MCF 10A (cell line): ENCODE data around the gene FAF2. TPM values are rescaled to one million over a fixed set of nuclear protein-coding genes. Genes with fewer than 3 reads are reported as not detected.

Experiments
- BruUV-seq: library from RNA; stranded (reverse); fragments of 400-500 nt; replicated peaks from 2 replicates; lab custom pipeline; 2021; lab: Mats Ljungman, UMichigan
- CTCF ChIA-PET: fragments of 300-600 bp; sonication (Branson Sonifier 250); formaldehyde crosslinking; extraction: SDS; loops from one replicate; lab custom pipeline; 2021; ENCODE audit warnings: antibody characterized with exemption, inconsistent platforms; lab: Yijun Ruan, JAX
- POLR2A ChIA-PET: fragments of 300-600, 350-650 bp; sonication (Branson Sonifier 250); formaldehyde crosslinking; extraction: SDS; loops from one replicate; lab custom pipeline; 2020; ENCODE audit warnings: antibody characterized with exemption, inconsistent platforms; lab: Yijun Ruan, JAX
- DNase-seq: peaks from one replicate; pipeline ENCODE4 v3.0.0-alpha.2; 2018; ENCODE audit not compliant: unreplicated experiment
- H3K27ac Mint-ChIP-seq: one replicate; pipeline ENCODE4 v1.8.0; 2022; ENCODE audit warnings: mild to moderate bottlenecking, low read depth, mixed read lengths; ENCODE audit not compliant: unreplicated experiment
- H3K27me3 Mint-ChIP-seq: one replicate; pipeline ENCODE4 v1.8.0; 2022; ENCODE audit warnings: mixed read lengths; ENCODE audit not compliant: insufficient read depth, unreplicated experiment
- H3K36me3 Mint-ChIP-seq: one replicate; pipeline ENCODE4 v1.8.0; 2022; ENCODE audit warnings: mild to moderate bottlenecking, moderate library complexity, mixed read lengths; ENCODE audit not compliant: insufficient read depth, unreplicated experiment
- H3K4me1 Mint-ChIP-seq: one replicate; pipeline ENCODE4 v1.8.0; 2022; ENCODE audit warnings: mixed read lengths; ENCODE audit not compliant: insufficient read depth, unreplicated experiment
- H3K4me3 Mint-ChIP-seq: one replicate; pipeline ENCODE4 v1.8.0; 2022; ENCODE audit warnings: mild to moderate bottlenecking, moderate library complexity, mixed read lengths; ENCODE audit not compliant: unreplicated experiment
- H3K9me3 Mint-ChIP-seq: one replicate; pipeline ENCODE4 v1.8.0; 2022; ENCODE audit warnings: mixed read lengths; ENCODE audit not compliant: unreplicated experiment
- intact Hi-C: fragments of 100-400 bp; cut with micrococcal nuclease; formaldehyde crosslinking; loops from 2 replicates; pipeline ENCODE4 v1.14.1; 2022
- total RNA-seq: library from RNA; stranded (reverse); gene quantifications from 2 replicates; pipeline ENCODE4 v1.2.3, GENCODE V29; 2022
- TF ChIP-seq, protein P1 (sequence below): fragments of 200-600 bp; IDR thresholded peaks from one replicate; pipeline ENCODE4 v1.8.0; 2022; ENCODE audit warnings: antibody characterized with exemption, mild to moderate bottlenecking; ENCODE audit not compliant: unreplicated experiment

FAF2 gene
- total RNA-seq, 1 experiment from 2014 or later: 78.3 TPM

DNA sequence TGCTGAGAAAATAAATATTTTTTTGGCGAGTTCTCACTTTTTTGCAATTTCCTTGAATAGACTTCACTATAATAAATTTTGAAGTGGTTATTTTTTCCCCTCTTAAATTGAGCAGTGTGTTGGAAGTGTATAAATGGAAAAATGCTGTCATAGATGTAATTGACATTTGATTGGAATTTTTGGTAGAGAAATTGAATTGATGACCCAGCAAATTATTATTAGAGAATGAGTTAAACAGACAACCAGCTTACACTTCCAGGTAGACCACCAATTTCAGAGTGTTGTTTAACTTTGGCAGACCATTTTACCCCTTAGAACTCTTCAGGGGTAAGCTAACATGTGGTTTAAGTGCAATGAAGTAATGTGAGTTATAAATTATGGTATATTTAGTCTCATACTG, 1.9 kb downstream of the FAF2 start:
- ChIA-PET POLR2A (interaction anchor here (0.7 to 10.1 kb wide), 7 partner anchors 12 to 92 kb away, joined by 3 to 149 read pairs (median 19); partner anchors contain the start of genes CLTB and RNF44), CTCF (interaction anchor here (0.5 to 6.7 kb wide), 6 partner anchors 16 to 135 kb away, joined by 3 to 83 read pairs (median 4); partner anchors contain the start of gene CLTB)
- H3K4me3 Mint-ChIP-seq: peak overlapping the region; percentile 92

DNA sequence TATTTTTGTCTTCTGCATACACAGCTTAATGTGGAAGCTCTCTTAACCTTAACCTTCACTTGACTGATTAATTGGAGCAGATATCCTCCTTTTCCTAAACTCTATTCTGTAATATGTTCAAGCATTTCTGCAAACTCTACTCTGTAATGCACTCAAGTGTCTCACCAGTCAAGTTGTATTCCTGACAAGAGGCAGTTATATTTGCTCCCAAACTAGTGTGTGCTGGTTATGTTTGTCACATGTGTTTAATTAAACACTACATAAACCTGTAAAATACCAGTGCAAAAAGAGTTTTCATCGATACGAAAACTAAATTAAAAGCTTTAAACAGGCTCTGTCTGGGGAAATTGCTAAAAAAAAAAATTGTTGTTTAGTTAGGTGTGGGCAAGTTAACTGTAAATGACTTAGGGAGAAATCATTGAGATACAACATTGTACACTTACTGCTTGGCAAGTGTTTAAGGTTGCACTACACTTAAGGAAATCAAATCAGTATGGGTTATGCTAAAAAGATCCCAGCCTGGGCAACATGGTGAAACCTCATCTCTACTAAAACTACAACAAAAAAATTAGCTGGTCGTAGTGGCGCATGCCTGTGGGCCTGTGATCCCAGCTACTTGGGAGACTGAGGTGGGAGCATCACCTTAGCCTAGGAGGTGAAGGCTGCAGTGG, 6.7 kb downstream of the FAF2 start:
- no TSS peak for BruUV-seq
- H3K9me3 Mint-ChIP-seq: no peaks in the 10 kb centered on the region
- no peak overlapping the region for H3K27ac Mint-ChIP-seq
- intact Hi-C loops: no loop called here
- ChIA-PET POLR2A (interaction anchor here (0.6 to 10.1 kb wide), 3 partner anchors 7 to 83 kb away, joined by 4 to 149 read pairs (median 4); partner anchors contain the start of gene RNF44), CTCF (interaction anchor here (0.6 to 1.9 kb wide), 6 partner anchors 9 to 1623 kb away, joined by 3 to 7 read pairs (median 4); no protein-coding TSS in a partner anchor)
- peaks cover 59% of the 10 kb centered on the region for H3K36me3 Mint-ChIP-seq
- TF ChIP-seq, protein P1, sequence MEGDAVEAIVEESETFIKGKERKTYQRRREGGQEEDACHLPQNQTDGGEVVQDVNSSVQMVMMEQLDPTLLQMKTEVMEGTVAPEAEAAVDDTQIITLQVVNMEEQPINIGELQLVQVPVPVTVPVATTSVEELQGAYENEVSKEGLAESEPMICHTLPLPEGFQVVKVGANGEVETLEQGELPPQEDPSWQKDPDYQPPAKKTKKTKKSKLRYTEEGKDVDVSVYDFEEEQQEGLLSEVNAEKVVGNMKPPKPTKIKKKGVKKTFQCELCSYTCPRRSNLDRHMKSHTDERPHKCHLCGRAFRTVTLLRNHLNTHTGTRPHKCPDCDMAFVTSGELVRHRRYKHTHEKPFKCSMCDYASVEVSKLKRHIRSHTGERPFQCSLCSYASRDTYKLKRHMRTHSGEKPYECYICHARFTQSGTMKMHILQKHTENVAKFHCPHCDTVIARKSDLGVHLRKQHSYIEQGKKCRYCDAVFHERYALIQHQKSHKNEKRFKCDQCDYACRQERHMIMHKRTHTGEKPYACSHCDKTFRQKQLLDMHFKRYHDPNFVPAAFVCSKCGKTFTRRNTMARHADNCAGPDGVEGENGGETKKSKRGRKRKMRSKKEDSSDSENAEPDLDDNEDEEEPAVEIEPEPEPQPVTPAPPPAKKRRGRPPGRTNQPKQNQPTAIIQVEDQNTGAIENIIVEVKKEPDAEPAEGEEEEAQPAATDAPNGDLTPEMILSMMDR: no peak
- no peak overlapping the region for H3K4me3 Mint-ChIP-seq
- peaks cover 34% of the 10 kb centered on the region for H3K4me1 Mint-ChIP-seq
- DNase-seq: no peak
- H3K27me3 Mint-ChIP-seq: no peaks in the 10 kb centered on the region

More for the DNA sequence above, 1.9 kb downstream of the FAF2 start:
- TF ChIP-seq, protein P1: no peak
- Mint-ChIP-seq H3K9me3 (no peaks in the 10 kb centered on the region), H3K27ac (no peak overlapping the region), H3K4me1 (peaks cover 24% of the 10 kb centered on the region), H3K27me3 (no peaks in the 10 kb centered on the region), H3K36me3 (peaks cover 49% of the 10 kb centered on the region)
- intact Hi-C loops: no loop called here
- no peak for DNase-seq
- no TSS peak for BruUV-seq

DNA sequence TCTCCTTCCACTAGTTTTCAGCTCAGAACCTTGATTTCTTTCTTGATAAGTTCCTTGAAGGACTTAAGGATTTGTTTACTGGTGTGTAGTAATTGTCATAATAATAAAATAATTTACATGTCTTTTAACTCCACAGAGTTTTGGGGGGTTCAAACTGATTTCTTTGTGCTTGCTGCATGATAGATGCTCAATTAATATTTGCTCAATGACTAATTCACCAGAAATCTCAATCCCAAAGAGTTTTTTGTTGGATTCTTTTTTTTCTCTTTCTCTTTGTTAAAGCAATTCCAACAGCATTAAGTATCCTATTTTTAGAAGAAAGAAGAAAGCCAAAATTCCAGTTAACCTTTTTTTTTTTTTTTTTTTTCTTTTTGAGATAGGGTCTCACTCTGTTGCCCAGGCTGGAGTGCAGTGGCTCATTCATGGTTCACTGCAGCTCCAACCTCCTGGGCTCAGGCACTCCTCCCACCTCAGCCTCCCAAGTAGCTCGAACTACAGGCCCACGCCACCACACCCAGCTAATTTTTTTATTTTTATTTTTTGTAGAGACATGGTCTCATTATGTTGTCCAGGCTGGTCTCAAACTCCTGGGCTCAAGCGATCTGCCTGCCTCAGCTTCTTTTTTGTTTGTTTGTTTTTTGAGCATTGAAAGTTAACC, 10.8 kb downstream of the FAF2 start:
- H3K27me3 Mint-ChIP-seq: no peaks in the 10 kb centered on the region
- intact Hi-C loops: no loop called here
- H3K9me3 Mint-ChIP-seq: no peaks in the 10 kb centered on the region
- H3K27ac Mint-ChIP-seq: no peak overlapping the region
- DNase-seq: no peak
- H3K4me3 Mint-ChIP-seq: no peak overlapping the region
- no TSS peak for BruUV-seq
- H3K36me3 Mint-ChIP-seq: peaks cover 40% of the 10 kb centered on the region
- TF ChIP-seq, protein P1: no peak
- POLR2A ChIA-PET: interaction anchor here (1.0 to 11.3 kb wide), 3 partner anchors 9 to 78 kb away, joined by 3 to 149 read pairs (median 6); partner anchors contain the start of genes FAF2 and RNF44
- H3K4me1 Mint-ChIP-seq: peaks cover 24% of the 10 kb centered on the region
- CTCF ChIA-PET: interaction anchor here (0.7 kb wide), 1 partner anchor 10 kb away, joined by 3 read pairs; no protein-coding TSS in a partner anchor

DNA sequence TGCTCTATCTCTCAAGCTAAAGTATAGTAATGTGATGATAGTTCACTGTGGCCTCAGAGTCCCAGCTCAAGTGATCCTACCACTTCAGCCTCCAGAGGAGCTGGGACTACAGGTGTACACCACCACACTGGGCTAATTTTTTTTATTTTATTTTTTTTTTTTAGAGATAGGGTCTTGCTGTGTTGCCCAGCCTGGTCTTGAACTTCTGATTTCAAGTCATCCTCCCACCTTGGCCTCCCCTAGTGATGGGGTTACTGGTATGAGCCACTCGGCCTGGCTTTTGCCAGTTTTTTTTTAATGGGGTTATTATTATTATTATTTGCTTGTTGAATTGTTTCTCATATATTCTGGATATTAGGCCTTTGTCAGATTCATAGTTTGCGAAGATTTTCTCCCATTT, 13.2 kb downstream of the FAF2 start:
- ChIA-PET CTCF (interaction anchor here (0.8 to 1.6 kb wide), 2 partner anchors 14 to 114 kb away, joined by 5 to 12 read pairs; partner anchors contain the start of gene FAF2), POLR2A (interaction anchor here (0.6 to 11.3 kb wide), 5 partner anchors 11 to 718 kb away, joined by 3 to 149 read pairs (median 3); partner anchors contain the start of gene FAF2)
- no peak for DNase-seq
- Mint-ChIP-seq H3K27me3 (no peaks in the 10 kb centered on the region), H3K4me1 (peaks cover 34% of the 10 kb centered on the region), H3K9me3 (no peaks in the 10 kb centered on the region), H3K27ac (no peak overlapping the region), H3K4me3 (no peak overlapping the region), H3K36me3 (peaks cover 49% of the 10 kb centered on the region)
- intact Hi-C loops: no loop called here
- BruUV-seq: no TSS peak
- TF ChIP-seq, protein P1: no peak
